Kidney epithelial cell (primary cell): Measurements from ENCODE around the gene CHRNA4. TPM values are rescaled to one million over a fixed set of nuclear protein-coding genes. Genes with fewer than 3 reads are reported as not detected.

Experiments used
- DNase-seq: peaks from one replicate; pipeline ENCODE4 v3.0.0-alpha.2; 2010; ENCODE audit warnings: low read depth
- H3K27me3 ChIP-seq: 2 replicates; pipeline ENCODE4 v1.6.0; 2011; ENCODE audit warnings: low read length; ENCODE audit not compliant: control insufficient read depth, insufficient read depth
- H3K36me3 ChIP-seq: 2 replicates; pipeline ENCODE4 v1.5.1; 2011; ENCODE audit warnings: low read length; ENCODE audit not compliant: control insufficient read depth, insufficient read depth
- H3K4me3 ChIP-seq: 2 replicates; pipeline ENCODE4 v1.5.1; 2011; ENCODE audit warnings: low read depth, mild to moderate bottlenecking, control low read depth, low read length
- total RNA-seq: library from RNA; depleted of rRNA; stranded (reverse); fragments of >200 nt; gene quantifications from 2 replicates; pipeline ENCODE4 v1.2.3, GENCODE V29; 2015
- TF ChIP-seq, protein P1 (sequence below): IDR thresholded peaks from 2 replicates; pipeline ENCODE4 v1.5.1; 2011; ENCODE audit warnings: mild to moderate bottlenecking, moderate library complexity, low read length, control low read depth, inconsistent platforms; ENCODE audit not compliant: insufficient read depth, poor library complexity, severe bottlenecking

Gene CHRNA4
- total RNA-seq, 1 donor from 2014 or later = not detected

DNA sequence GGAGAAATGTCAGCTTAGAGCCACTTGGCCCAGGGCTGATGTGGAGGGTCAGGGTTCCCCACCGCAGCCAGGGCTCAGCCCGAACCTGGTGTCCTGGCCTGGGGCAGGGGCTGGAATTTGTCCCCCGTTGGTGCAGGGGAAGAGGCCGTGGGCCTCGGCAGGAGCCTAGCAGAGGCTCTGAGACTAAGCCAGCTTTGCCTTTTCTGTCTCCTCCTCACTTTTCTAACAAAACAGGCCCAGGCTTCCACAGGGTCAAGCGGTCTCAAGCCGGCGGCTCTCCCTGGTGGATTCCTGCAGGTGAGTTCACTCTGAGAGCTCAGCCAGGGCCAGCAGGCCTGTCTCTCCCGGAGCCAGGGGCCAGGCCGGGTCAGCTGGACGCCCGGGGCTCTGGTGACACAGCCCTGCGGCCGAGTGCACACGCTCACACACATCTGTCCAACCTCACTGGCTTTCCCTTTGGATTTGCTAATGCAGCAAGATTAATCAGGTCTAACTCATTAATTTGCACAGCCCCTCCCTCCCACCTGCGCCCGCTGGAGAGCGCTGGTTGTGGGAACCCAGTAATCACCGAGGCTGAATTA, 2.9 kb upstream of the CHRNA4 start:
- Histone ChIP-seq H3K4me3 (no peak overlapping the region), H3K27me3 (peaks cover 67% of the 10 kb centered on the region), H3K36me3 (no peaks in the 10 kb centered on the region)
- DNase-seq = no peak
- TF ChIP-seq, protein P1, sequence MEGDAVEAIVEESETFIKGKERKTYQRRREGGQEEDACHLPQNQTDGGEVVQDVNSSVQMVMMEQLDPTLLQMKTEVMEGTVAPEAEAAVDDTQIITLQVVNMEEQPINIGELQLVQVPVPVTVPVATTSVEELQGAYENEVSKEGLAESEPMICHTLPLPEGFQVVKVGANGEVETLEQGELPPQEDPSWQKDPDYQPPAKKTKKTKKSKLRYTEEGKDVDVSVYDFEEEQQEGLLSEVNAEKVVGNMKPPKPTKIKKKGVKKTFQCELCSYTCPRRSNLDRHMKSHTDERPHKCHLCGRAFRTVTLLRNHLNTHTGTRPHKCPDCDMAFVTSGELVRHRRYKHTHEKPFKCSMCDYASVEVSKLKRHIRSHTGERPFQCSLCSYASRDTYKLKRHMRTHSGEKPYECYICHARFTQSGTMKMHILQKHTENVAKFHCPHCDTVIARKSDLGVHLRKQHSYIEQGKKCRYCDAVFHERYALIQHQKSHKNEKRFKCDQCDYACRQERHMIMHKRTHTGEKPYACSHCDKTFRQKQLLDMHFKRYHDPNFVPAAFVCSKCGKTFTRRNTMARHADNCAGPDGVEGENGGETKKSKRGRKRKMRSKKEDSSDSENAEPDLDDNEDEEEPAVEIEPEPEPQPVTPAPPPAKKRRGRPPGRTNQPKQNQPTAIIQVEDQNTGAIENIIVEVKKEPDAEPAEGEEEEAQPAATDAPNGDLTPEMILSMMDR = no peak

DNA sequence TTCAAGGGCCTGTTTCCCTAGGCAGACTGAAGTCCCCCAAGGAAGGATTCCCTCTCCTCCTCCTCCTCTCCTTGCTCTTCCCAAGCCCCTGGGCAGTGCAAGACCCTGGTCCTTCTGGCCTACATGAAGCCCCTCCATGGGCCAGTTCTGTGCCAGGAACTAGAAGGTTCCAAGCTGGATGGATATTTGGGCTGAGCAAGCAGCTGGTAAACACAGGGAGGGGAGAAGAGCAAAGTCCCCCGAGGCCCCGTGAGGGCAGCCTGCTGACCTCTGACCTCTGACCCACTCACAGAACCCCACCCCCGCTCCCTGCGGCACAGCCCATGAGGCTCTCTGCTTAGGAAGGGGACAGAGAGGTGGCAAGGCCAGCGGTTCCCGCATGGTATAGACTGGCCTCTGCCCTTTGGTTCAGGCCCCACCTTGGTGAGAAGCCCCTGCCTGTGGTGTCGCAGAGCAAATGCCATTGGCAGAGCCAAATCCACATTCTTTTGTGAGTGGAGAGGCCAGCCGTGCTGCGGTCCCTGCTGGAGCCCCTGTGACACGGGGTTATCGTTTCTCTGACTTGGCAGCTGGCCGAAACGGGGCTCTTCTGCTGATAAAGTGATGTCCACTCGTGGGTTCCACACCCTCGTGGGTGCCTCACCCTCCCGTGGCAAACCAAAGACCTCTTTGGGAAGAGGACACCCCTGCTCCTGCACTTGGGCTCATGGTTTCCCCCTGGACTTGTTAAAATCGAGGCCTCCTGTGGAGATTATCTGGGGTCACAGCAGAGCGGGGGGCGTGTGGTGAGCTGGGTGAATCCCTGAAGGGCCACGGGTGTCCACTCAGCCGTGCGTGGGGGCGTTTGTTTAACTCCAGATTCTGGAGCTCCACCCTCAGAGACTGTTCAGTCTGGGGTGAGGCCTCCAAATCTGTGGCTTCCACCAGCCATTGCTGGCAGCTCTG, 2.1 kb upstream of the CHRNA4 start:
- no peak for DNase-seq
- no peak overlapping the region for H3K4me3 ChIP-seq
- TF ChIP-seq, protein P1 = no peak
- no peaks in the 10 kb centered on the region for H3K36me3 ChIP-seq
- peaks cover 64% of the 10 kb centered on the region for H3K27me3 ChIP-seq

DNA sequence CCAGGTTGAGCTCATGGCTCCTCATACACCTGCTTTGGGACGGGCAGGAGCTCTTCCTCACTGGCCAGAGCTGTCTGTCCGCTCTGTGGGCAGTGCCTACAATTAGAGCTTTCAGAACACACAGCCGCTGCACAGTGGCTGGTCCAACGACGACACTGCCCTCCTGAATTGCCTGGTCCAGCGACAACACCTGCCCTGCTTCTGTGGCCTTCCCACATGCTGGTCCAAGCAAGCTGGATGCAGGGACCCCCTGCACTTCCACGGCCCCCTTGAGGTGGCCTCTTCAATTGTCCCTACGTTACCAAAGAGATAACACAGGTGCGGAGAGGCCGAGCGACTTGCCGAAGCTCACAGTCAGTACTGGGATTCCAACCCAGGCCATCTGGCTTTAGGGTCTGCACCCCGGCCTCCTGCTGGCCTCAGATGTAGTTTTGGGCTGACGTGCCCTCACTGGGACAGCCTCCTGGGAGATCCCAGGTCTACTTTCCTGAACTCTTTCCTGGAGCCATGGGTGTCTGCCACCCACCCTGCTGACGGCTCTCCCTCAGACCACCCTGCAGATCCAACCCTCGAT, 1.4 kb upstream of the CHRNA4 start:
- H3K36me3 ChIP-seq = no peaks in the 10 kb centered on the region
- TF ChIP-seq, protein P1 = no peak
- H3K27me3 ChIP-seq = peaks cover 57% of the 10 kb centered on the region

DNA sequence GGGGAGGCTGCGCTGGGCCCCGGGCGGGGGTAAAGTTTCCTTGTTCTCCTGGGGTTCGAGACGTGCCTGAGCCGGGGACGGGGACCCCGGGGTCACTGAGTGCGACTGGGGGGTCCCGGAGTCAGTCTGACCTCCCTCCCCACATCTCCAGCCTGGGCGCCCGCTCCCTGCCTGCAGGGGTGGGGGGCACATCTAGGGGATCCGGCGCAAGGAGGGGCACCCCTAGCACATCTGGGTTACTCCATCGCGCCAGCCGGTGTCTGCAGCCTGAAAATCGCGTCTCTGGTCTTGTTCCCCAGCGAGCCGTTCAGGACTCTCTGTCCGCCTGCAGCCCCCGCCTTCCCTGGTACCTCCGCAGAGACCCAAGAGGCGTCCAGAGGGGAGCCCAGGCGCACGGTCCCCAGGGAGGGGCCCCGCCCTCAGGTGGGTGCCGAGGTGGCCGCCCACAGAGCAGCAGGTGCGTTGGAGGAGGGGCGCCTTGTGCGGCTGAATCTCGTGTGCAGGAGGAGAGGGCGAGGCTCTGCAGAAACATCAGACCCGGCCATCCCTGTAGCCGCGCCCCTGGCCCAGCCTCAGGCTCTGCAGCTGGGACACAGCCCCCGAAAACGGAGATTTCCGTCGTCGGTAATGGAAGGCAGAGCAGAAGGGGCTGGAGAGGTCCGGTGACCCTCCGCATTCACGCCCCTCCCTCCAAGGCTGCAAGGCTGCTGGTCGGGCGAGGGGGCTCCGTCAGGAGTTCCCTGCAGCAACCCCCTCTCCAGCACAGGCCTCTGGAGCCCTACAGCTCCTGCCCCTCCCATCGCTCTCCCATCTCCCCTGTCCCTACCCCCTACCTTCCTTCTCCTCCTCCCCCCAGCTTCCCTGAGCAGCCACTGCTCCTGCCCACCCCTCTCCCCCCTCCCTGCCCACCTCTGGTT, 628 bp upstream of the CHRNA4 start:
- no peak overlapping the region for H3K4me3 ChIP-seq
- DNase-seq = no peak
- no peaks in the 10 kb centered on the region for H3K36me3 ChIP-seq
- H3K27me3 ChIP-seq = peaks cover 50% of the 10 kb centered on the region
- TF ChIP-seq, protein P1 = no peak

More for the DNA sequence above, 1.4 kb upstream of the CHRNA4 start:
- no peak for DNase-seq
- no peak overlapping the region for H3K4me3 ChIP-seq

DNA sequence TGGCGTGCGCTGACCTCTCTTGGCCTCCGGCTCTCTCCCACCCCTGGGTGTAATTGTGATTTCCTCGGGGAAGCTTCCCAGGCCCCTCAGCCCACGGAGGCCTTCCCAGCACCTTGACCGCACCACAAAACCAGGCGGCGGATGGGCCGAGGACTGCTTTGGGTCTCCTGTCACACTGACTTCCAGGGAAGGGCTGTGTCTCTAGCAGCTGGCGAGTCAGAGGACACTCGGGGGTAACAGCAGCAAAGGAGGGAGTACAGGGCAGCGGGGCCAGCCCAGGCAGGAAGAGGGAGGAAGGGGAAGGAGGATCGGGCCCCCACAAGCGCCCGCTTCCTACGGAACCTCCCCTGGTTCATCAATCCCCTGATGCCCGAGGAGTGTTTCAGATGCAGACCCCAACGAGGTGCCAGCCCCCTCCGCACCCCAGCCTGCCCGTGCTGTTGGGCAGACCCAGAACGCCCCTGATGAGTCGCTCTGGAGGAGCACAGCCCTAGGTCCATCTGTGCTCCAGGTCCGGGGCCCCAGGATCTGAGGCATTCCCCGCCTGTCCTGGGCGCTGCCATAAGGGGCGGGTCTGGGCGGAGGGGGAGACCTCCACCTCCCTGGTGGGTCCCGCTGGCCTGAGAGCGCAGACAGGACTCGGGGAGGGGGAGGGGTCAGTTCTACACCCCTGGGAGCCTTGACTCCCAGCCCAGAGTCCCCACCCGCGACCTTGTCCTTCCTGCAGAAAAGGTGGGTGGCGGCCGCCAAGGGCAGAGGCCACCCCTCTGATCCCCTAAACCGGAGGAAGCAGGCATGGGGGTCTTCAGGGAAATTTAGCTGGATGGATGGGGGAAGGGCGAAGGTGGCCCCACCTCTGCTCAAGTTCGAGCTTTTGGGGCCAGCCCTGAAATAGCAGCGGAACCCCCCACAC, 956 bp downstream of the CHRNA4 start:
- no peak for DNase-seq
- no peak overlapping the region for H3K4me3 ChIP-seq
- TF ChIP-seq, protein P1 = no peak
- H3K27me3 ChIP-seq = peaks cover 47% of the 10 kb centered on the region
- H3K36me3 ChIP-seq = no peaks in the 10 kb centered on the region
